ENCODE measurements around the gene GABARAP.

GRCh38 chr17:7290166-7290565, 47.9 kb upstream of the GABARAP start:
- TF ChIP-seq CTCF (IDR thresholded peaks at IDR 0.05) (no peak), POLR2A (IDR thresholded peaks at IDR 0.05) (no peak)

Data from thyroid gland (tissue), 4 donors.